GM12801 (cell line): ENCODE measurements around the gene MCHR2.

Source experiments
- TF ChIP-seq, protein P1 (sequence below): IDR thresholded peaks from one replicate; pipeline ENCODE4 v1.5.1; 2011; ENCODE audit warnings: control low read depth; ENCODE audit not compliant: insufficient read length; ENCODE audit errors: extremely low read depth

The MCHR2 gene

GRCh38 chr6:99993533-99994251, at the start of gene MCHR2:
Gene MCHR2 (minus strand): TSS chr6:99994223. CDS start chr6:99956147, 38,076 bp downstream.
- TF ChIP-seq, protein P1, sequence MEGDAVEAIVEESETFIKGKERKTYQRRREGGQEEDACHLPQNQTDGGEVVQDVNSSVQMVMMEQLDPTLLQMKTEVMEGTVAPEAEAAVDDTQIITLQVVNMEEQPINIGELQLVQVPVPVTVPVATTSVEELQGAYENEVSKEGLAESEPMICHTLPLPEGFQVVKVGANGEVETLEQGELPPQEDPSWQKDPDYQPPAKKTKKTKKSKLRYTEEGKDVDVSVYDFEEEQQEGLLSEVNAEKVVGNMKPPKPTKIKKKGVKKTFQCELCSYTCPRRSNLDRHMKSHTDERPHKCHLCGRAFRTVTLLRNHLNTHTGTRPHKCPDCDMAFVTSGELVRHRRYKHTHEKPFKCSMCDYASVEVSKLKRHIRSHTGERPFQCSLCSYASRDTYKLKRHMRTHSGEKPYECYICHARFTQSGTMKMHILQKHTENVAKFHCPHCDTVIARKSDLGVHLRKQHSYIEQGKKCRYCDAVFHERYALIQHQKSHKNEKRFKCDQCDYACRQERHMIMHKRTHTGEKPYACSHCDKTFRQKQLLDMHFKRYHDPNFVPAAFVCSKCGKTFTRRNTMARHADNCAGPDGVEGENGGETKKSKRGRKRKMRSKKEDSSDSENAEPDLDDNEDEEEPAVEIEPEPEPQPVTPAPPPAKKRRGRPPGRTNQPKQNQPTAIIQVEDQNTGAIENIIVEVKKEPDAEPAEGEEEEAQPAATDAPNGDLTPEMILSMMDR = no peak

DNA sequence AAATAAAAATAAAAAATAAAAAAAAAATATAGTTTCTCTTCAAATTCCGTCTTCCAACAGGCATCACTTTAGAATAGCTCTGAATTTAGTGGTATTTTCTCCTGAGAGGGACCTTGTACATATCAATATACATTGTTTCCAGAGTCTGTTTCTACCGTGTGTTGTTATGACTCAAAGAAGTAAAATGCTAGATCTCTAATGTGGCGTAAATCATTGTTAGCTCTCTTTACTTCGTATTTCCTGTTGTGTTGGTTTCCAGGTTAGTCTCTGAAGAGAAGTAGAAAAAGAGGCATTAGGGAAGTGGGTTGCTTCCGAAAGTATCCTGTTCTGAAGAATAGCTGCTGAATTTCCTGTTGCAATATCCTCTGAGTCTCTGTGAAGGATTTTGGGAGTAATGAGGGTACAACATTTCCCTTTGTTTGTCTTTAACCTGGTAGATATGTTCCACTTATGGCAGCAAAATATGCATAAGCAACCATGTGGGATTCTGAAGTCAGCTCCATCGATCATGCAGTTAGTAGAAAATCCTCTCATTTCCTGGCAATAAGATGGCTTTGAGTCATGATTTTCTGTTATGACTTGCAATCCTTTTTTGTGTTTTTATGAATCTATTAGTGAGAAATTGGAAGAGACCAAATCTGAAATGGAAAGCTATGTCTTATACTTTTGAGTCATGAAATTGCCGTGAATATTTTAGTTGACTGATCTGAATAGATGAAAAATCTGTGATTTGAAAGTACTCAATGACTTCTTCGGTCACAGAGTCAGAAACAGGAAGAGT, 42.0 kb upstream of the MCHR2 start:
- TF ChIP-seq, protein P1 = no peak

GRCh38 chr6:100023798-100024197, 29.8 kb upstream of the MCHR2 start:
- TF ChIP-seq, protein P1 = no peak

- TF ChIP-seq, protein P1 = no peak
These were observed 28.8 kb upstream of the MCHR2 start for GRCh38 chr6:100022847-100023246.

DNA sequence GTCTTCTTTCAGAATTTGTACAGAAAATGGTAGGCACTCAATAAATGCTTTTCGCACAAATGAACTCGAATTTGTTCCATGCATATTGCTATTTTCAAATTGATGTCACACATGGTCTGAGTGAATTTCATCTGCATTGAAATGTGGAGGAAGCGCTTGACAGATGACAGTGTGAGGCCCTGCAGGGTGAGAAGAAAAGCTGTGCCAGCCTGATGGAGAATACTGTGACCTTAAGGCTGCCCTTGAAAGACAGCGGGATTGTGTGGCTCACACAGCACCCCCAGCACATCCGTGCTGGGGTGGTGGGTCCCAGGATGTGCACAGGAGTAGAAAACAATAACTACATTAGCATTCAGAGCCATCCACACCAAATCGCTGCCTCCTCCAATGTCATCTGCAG, 14.8 kb upstream of the MCHR2 start:
- TF ChIP-seq, protein P1 = no peak

- TF ChIP-seq, protein P1 = peak; percentile 53
These were observed 7.9 kb upstream of the MCHR2 start for GRCh38 chr6:100001915-100002388.

- TF ChIP-seq, protein P1 = no peak
These were observed 3.1 kb upstream of the MCHR2 start for GRCh38 chr6:99997141-99997540.
